ENCODE results near the gene TLX2.
A peak's percentile ranks its signal among the peaks of the same experiment; 100 is the strongest.

Gene TLX2

DNA sequence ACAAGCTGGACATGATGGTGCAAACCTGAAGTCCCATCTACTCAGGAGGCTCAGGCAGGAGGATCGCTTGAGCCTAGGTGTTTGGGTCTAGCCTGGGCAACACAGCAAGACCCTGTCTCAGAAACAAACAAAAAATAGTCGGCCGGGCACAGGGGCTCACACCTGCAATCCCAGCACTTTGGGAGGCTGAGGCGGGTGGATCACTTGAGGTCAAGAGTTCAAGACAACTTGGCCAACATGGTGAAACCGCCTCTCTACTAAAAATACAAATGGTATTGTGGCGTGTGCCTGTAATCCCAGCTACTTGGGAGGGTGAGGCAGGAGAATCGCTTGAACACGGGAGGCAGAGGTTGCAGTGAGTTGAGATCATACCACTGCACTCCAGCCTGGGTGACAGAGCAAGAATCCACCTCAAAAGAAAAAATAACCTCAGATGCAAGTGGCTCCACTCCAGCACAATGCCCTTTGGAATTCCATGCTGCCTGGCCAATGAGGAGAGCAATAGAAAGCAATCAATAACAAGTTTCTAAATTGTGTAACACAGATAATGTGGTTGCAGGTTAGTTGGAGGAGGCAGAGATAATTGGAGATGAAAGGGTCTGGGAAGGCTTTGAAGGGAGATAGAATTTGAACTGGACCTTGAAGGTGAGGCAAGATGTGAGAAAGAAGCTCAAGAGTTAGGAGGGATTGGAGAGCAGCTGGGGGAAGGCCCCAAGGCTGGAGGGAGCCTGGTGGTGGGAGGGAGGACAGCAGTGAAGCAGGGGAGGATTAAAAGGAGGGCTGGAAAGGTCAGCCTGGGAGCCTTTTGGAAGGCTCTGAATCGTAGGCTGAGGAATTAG, 25.4 kb upstream of the TLX2 start:
- H3K4me3 Mint-ChIP-seq: no peak overlapping the region
- peaks cover 42% of the 10 kb centered on the region for H3K36me3 Mint-ChIP-seq (ENCODE audit: low read depth)
- peaks cover 9% of the 10 kb centered on the region for H3K4me1 Mint-ChIP-seq (ENCODE audit: low read depth)
- H3K27ac Mint-ChIP-seq: no peak overlapping the region
- no peak for DNase-seq (ENCODE audit: low spot score)
- no peaks in the 10 kb centered on the region for H3K27me3 Mint-ChIP-seq (ENCODE audit: low read depth)
- no peaks in the 10 kb centered on the region for H3K9me3 Mint-ChIP-seq

DNA sequence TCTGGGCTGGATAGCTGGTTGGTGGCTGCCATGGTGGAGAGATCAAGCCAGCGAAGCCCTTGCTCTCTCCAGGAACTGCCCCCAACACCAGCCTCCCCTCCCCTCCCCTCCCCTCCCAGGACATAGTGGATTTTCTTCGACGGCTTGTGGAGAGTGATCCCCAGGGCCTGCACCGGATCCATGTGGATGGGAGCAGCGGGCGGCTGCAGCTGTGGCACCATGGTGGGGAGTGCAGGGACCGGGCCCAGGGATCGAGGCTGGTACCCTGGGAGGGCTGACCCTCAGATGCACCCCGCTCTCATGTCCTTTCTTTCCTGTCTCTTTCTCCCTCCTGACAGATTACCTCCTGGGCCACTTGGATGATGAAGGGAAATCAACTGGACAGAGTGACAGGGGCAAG, 24.3 kb upstream of the TLX2 start:
- no peak overlapping the region for H3K27ac Mint-ChIP-seq
- H3K27me3 Mint-ChIP-seq (ENCODE audit: low read depth): no peaks in the 10 kb centered on the region
- no peaks in the 10 kb centered on the region for H3K9me3 Mint-ChIP-seq
- H3K4me1 Mint-ChIP-seq (ENCODE audit: low read depth): peaks cover 6% of the 10 kb centered on the region
- no peak for DNase-seq (ENCODE audit: low spot score)
- H3K36me3 Mint-ChIP-seq (ENCODE audit: low read depth): peaks cover 44% of the 10 kb centered on the region
- no peak overlapping the region for H3K4me3 Mint-ChIP-seq

DNA sequence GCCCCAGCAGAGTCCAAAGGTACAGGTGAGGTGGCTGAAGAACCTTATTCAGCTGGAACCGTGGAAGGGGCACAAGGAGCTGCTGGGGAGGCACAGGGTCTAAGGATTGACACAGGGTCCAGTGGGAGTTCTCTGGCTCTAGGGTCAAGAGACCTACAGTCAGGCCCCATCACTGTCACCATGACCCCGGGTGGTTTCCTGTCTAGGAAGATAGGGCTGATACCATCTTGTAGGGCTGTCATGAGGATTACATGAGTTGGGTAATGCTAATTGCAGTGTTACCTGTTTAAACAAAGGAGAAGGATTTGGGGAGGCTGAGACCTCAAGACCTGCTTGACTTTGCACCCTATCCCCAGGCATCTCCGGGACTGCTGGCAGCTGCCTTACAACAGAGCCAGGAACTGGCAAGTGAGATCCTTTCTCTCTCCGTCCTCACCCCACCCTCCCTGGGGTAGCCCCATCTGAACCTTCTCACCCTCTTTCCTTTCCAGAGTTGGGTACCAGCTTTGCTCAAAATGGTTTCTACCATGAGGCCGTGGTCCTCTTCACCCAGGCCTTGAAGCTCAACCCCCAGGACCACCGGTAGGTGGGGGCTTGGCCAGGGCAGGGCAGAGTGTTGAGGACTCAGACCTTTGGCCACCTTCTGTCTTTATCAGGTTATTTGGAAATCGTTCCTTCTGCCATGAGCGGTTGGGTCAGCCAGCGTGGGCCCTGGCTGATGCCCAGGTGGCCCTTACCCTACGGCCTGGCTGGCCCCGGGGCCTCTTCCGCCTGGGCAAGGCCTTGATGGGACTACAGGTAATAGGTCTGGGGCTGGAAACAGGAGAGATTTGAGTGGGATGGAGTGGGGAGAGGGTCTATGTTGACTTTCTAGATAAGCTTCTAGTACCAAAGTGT, 22.4 kb upstream of the TLX2 start:
- H3K36me3 Mint-ChIP-seq (ENCODE audit: low read depth): peaks cover 33% of the 10 kb centered on the region
- H3K4me1 Mint-ChIP-seq (ENCODE audit: low read depth): peaks cover 4% of the 10 kb centered on the region
- DNase-seq (ENCODE audit: low spot score): no peak
- no peak overlapping the region for H3K27ac Mint-ChIP-seq
- H3K4me3 Mint-ChIP-seq: no peak overlapping the region
- H3K9me3 Mint-ChIP-seq: no peaks in the 10 kb centered on the region
- H3K27me3 Mint-ChIP-seq (ENCODE audit: low read depth): no peaks in the 10 kb centered on the region

DNA sequence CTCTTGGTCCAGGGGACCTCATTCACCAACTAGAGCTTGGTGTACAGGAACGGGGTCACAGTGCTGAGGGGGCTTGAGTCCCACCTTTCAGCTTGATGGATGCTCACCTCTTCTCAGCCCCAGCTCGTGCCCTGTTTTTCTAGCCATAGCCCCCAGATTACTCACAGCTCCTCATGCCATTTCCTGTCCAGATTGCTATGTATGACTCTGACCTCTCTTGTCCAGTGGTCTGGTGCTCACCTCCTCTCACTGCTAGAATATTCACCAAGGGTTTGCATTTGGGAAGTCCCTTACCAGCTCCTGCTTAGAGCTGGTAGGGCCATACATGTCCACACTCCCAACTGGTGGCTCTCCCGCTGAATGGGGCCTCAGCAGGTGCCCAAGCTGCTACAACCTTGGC, 20.7 kb upstream of the TLX2 start:
- DNase-seq (ENCODE audit: low spot score): no peak
- Mint-ChIP-seq H3K4me3 (no peak overlapping the region), H3K27me3 (ENCODE audit: low read depth) (peaks cover 12% of the 10 kb centered on the region), H3K9me3 (no peaks in the 10 kb centered on the region), H3K36me3 (ENCODE audit: low read depth) (peaks cover 32% of the 10 kb centered on the region), H3K27ac (no peak overlapping the region), H3K4me1 (ENCODE audit: low read depth) (peaks cover 7% of the 10 kb centered on the region)

DNA sequence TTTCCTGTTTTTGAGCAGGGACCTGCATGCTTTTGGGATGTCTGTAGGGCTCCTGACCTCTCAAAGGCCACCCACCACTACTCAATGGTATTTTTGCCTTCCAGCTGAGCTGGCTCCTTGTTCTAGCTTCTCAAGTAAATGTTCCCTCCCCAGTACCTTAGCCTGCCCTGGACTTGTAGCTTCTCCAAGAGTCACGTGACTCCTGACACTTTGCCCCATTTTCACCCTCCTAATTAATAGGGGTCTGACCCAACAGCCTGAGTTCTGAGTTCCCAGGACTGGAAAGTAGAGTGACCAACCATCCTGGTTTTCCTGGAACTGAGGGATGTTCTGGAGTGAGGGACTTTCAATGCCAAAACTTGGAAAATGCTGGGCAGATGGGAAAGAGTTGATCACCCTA, 18.8 kb upstream of the TLX2 start:
- Mint-ChIP-seq H3K4me3 (no peak overlapping the region), H3K27ac (no peak overlapping the region), H3K27me3 (ENCODE audit: low read depth) (peaks cover 26% of the 10 kb centered on the region), H3K9me3 (no peaks in the 10 kb centered on the region), H3K4me1 (ENCODE audit: low read depth) (peaks cover 10% of the 10 kb centered on the region), H3K36me3 (ENCODE audit: low read depth) (peaks cover 30% of the 10 kb centered on the region)
- no peak for DNase-seq (ENCODE audit: low spot score)

DNA sequence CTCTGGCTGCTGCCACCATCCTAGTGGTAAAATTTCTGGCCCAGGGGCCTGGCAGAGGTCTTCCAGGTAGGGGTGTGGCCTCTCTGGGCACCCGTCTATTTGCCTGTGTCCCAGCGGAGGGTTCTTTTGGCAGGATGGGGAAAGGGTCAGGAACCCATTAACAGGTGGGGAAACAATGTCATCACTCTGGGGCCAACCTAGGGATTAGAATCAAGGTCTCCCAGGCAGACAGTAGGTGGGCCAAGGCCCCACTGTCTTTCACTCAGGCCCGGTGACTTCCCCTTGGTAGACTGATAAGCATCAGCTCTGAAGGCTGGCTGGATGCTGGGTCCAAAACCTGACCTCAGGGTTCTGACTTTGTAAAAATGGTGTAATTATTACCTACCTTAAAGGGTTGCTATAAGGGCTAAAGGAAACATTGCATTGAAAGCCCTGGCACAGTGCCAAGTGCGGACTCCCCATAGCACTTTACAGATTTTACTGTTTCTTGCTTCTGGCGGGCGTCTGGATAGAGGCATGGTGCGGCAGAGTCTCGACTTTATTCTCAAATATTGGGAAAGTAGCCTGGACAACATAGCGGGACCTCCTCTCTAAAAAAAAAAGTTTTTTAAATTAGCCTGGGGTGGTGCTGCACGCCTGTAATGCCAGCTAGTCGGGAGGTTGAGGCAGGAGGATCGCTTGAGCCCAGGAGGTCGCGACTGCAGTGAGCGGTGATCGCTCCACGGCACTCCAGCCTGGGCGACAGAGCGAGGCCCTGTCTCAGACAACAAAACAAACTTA, 17.1 kb upstream of the TLX2 start:
- no peak for DNase-seq (ENCODE audit: low spot score)
- Mint-ChIP-seq H3K27me3 (ENCODE audit: low read depth) (peaks cover 41% of the 10 kb centered on the region), H3K36me3 (ENCODE audit: low read depth) (peaks cover 23% of the 10 kb centered on the region), H3K9me3 (no peaks in the 10 kb centered on the region), H3K4me3 (peak overlapping the region; percentile 93), H3K27ac (peak overlapping the region; percentile 55), H3K4me1 (ENCODE audit: low read depth) (peaks cover 14% of the 10 kb centered on the region)

DNA sequence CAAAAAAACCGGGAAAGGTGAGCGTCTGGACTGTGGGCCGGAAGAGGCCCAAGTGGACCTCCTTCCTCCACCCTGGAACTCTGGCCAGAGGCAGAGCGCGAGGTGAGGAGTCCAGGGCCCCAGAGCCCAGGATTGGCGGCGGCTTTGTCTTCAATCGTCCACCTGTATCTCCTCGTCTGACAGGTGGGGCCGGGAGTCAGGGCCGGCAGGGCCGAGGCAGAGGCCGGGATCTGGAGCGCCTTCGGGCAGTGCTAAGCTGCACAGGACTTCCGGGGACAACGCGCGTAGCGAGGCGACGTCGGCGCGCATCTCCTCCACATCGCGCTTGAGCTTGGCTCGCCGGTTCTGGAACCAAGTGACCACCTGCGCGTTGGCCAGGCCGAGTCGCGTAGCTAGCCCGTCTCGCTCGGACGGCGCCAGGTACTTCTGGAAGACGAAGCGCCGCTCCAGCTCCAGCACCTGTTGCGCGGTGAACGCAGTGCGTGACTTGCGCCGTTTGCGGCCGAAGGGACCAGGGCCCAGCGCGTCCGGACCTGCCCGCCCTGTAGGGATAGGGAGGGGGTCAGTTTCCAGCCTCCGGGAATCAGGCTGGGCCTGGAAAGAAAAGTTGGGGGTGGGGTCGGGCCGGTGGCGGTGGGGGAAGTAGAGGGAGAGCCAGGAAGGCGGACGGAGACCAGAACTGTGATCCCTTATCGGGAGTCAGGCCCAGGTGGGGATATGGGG, 16.3 kb upstream of the TLX2 start:
- H3K27ac Mint-ChIP-seq: peak overlapping the region; percentile 73
- H3K36me3 Mint-ChIP-seq (ENCODE audit: low read depth): peaks cover 19% of the 10 kb centered on the region
- no peak for DNase-seq (ENCODE audit: low spot score)
- no peaks in the 10 kb centered on the region for H3K9me3 Mint-ChIP-seq
- peak overlapping the region; percentile 93 for H3K4me3 Mint-ChIP-seq
- peaks cover 47% of the 10 kb centered on the region for H3K27me3 Mint-ChIP-seq (ENCODE audit: low read depth)
- peaks cover 16% of the 10 kb centered on the region for H3K4me1 Mint-ChIP-seq (ENCODE audit: low read depth)

DNA sequence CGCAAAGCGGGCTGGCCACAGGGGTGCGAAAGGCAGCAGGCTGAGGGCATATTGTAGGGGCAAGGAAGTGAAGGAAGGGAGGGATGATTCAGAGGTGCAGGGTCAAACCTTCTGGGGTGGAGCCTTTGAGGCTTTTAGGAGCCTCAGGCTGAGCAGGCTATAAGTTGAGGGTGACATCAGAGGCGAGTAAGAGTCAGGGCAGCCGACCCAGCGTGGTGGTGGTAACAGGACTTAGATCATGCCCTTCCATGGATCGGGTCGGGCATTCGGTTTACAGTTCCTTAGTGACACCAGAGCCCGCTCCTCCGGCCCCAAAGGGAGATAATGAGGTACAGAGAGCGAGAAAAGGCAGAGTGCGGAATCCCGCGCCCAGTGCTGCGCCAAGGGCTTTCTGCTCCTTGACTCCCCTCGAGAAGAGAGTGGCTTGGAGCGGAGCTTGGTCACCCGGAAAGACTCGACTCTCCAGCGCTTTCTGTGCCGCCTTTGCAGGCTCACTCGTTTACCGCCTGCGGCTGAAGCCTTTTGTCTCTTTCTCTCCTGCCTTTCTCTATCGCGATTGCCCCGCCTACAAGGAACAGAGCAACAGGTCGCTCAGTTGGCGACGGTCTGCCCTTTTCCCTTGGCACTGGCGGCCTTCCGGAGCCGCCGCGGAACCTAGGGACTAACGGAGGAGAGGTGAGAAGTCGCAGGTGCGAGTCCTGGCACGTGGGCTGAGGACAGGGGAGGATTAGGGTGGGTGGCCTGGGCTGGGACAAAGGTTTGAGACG, 15.6 kb upstream of the TLX2 start:
- Mint-ChIP-seq H3K9me3 (no peaks in the 10 kb centered on the region), H3K4me1 (ENCODE audit: low read depth) (peaks cover 16% of the 10 kb centered on the region), H3K36me3 (ENCODE audit: low read depth) (peaks cover 14% of the 10 kb centered on the region), H3K27me3 (ENCODE audit: low read depth) (peaks cover 47% of the 10 kb centered on the region), H3K4me3 (peak overlapping the region; percentile 93), H3K27ac (peak overlapping the region; percentile 73)
- peak; percentile 50 for DNase-seq (ENCODE audit: low spot score)

DNA sequence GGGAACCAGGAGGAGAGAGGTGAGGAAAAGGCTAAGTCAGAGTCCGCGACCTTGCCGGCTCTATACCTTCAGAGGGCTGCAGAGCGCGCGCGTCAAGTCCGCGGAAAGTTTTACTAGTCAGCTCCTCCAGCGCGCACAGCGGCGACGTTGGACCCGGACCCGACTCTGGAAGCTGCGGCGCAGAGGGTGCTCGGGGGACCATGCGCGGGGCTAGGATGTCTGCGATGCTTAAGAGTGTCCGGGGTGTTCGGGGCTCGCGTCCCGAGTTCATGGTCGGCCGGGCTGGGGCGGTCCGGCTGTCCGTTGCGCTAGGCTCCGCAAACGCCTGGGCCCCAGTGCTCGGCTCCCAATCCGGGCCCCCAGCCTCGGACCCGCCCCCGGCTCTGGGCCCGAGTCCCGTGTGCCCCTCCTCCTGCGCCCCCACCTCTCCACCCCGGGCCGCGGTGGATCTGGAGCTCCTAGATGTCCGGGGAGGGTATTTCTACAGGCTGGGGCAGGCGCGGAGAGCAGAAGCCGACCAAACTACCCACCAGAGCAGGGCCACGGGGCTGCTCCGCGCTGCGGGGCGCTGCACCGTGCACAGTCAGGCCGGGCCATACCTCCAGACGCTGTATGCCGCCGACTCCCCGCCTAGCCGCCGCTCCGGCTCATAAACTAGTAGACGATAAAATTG, 14.8 kb upstream of the TLX2 start, which contains the start of gene LBX2:
LBX2 (minus strand) TSS at position 337 of the 673 bp plus-strand sequence; CDS start at position 271, 66 bp downstream.
- Mint-ChIP-seq H3K4me3 (peak within 1 kb of the TSS; percentile 93), H3K9me3 (no peaks in the 10 kb centered on the region), H3K27me3 (ENCODE audit: low read depth) (peaks cover 47% of the 10 kb centered on the region), H3K4me1 (ENCODE audit: low read depth) (peaks cover 21% of the 10 kb centered on the region), H3K27ac (peak within 1 kb of the TSS; percentile 73), H3K36me3 (ENCODE audit: low read depth) (peaks cover 11% of the 10 kb centered on the region)
- DNase-seq (ENCODE audit: low spot score): peak; percentile 38

DNA sequence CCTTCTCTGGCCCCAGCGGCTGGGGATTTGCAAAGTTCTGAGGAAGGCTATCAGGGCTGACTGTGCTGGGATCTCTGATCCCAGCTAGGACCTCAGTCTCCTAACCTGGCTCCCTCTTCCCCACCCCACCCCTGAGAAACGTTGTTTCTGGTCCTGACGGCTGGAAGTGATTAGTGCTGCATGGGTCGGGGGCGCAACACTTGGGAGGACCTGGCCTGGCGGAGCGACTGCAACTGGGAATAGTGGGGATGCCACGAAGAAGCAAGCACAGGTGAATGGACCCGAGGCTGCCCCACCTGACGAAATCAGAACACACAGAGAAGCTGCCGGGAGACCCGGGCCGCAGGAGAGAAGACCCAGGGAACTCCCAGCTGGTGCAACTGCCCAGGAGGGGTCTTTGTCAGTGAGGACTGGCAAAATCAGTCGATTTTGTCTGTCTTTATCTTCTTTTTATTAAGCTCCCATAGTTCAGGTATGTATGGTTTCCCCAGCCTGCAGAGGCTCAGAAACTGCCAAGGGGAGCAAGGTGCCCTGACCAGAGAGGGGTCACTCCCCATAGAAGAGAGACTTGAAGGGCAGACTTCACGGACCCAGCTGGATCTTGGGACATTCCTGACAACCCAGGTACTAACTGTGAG, 14.2 kb upstream of the TLX2 start:
- peak overlapping the region; percentile 29 for H3K4me3 Mint-ChIP-seq

DNA sequence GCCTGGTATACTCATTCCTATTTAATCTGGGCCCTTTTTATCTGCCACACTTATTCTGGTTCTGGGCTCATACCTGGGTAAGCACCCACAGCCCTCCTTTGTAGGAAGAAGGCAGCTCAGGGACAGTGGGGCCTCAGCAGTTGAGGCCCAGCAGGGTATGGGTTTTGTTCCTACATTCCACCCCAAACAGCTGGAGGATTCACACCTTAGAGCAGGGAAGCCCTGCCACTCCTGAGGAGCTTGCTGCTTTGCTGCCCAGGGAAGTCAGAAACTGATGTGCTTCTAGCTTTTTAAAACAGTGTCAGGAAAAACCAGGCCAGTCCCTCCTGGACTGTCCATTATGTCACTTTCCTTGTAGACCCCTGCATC, 13.7 kb upstream of the TLX2 start:
- no peak for DNase-seq (ENCODE audit: low spot score)
- Mint-ChIP-seq H3K27ac (no peak overlapping the region), H3K9me3 (no peaks in the 10 kb centered on the region), H3K4me3 (no peak overlapping the region), H3K4me1 (ENCODE audit: low read depth) (peaks cover 29% of the 10 kb centered on the region), H3K36me3 (ENCODE audit: low read depth) (peaks cover 21% of the 10 kb centered on the region), H3K27me3 (ENCODE audit: low read depth) (peaks cover 47% of the 10 kb centered on the region)

More for the DNA sequence above, 14.2 kb upstream of the TLX2 start:
- Mint-ChIP-seq H3K27me3 (ENCODE audit: low read depth) (peaks cover 47% of the 10 kb centered on the region), H3K36me3 (ENCODE audit: low read depth) (peaks cover 16% of the 10 kb centered on the region), H3K9me3 (no peaks in the 10 kb centered on the region), H3K27ac (no peak overlapping the region), H3K4me1 (ENCODE audit: low read depth) (peaks cover 27% of the 10 kb centered on the region)
- no peak for DNase-seq (ENCODE audit: low spot score)

All from T-helper 2 cell treated with Interferon-gamma antibody and Interleukin-4, amounts not matched to agents 5 μg/mL and 100 μg/mL, for 36 hours (primary cell).